Activated naive CD4-positive, alpha-beta T cell treated with anti-CD3 and anti-CD28 coated beads, Interleukin-2, amount 50 U/mL, for 16 hours (primary cell): ENCODE measurements around the gene MRPL17.

Experiments
- DNase-seq: peaks from one replicate; pipeline ENCODE4 v3.0.0-alpha.2; 2020

Gene MRPL17

GRCh38 chr11:6631361-6631890 lies 51.7 kb downstream of the MRPL17 start:
- DNase-seq, result no peak

- no peak for DNase-seq
Observed at GRCh38 chr11:6630632-6631291, 52.4 kb downstream of the MRPL17 start.
